GM12892 (cell line): ENCODE measurements around the gene FNDC11.

Source experiments
- POLR2A ChIP-seq: IDR thresholded peaks from 2 replicates; pipeline ENCODE4 v1.6.1; 2011; ENCODE audit warnings: low read depth, low read length, control low read depth
- POLR2AphosphoS5 ChIP-seq: IDR thresholded peaks from 2 replicates; pipeline ENCODE4 v1.6.1; 2011; ENCODE audit warnings: low read depth, low read length, control low read depth

- TF ChIP-seq POLR2A (no peak), POLR2AphosphoS5 (no peak)
Observed at GRCh38 chr20:63594043-63594561, 40.1 kb downstream of the FNDC11 start.
